H1 (cell line): ENCODE data around the gene FANCF. TPM values are rescaled to one million over a fixed set of nuclear protein-coding genes. Genes with fewer than 3 reads are reported as not detected.

ENCODE experiments used
- CTCF ChIA-PET: fragments of 300-600 bp; sonication (Branson Sonifier 250); formaldehyde crosslinking; loops from one replicate; lab custom pipeline; 2021; ENCODE audit not compliant: partially characterized antibody; lab: Charles Lee
- POLR2A ChIA-PET: fragments of 300-600 bp; sonication (Branson Sonifier 250); formaldehyde crosslinking; loops from one replicate; lab custom pipeline; 2021; ENCODE audit warnings: inconsistent platforms; ENCODE audit not compliant: partially characterized antibody; lab: Charles Lee
- DNase-seq, 2 experiments: peaks; one replicate each; pipeline versions ENCODE4 v3.0.0 to v3.0.0-alpha.2; 2010 to 2022; ENCODE audit warnings: low spot score in 2 of 2, low read depth in 1 of 2, mixed read lengths in 1 of 2
- FAIRE-seq: peaks from 2 replicates; lab custom pipeline; 2011; peaks lifted over from hg19 to GRCh38; lab: Jason Lieb, UNC
- H2AFZ ChIP-seq: 2 replicates; pipeline ENCODE4 v1.8.1; 2012; ENCODE audit warnings: low read length, inconsistent platforms
- H2AK5ac ChIP-seq: 2 replicates; pipeline ENCODE4 v1.6.1; 2013; ENCODE audit warnings: low read depth, low read length
- H2BK120ac ChIP-seq: replicated peaks from 2 replicates; pipeline ENCODE3; 2013; ENCODE audit warnings: low read depth, low read length, inconsistent platforms
- H2BK12ac ChIP-seq: 2 replicates; pipeline ENCODE4 v1.6.1; 2013; ENCODE audit warnings: low read depth, low read length
- H2BK15ac ChIP-seq: 2 replicates; pipeline ENCODE4 v1.6.1; 2013; ENCODE audit warnings: low read length
- H2BK20ac ChIP-seq: 2 replicates; pipeline ENCODE4 v1.6.1; 2013; ENCODE audit warnings: low read length
- H2BK5ac ChIP-seq: 2 replicates; pipeline ENCODE4 v1.6.1; 2013; ENCODE audit warnings: low read depth, low read length
- H3K14ac ChIP-seq: 2 replicates; pipeline ENCODE4 v1.6.1; 2013; ENCODE audit warnings: inconsistent platforms; ENCODE audit not compliant: insufficient read length
- H3K18ac ChIP-seq: 2 replicates; pipeline ENCODE4 v1.6.1; 2013; ENCODE audit warnings: low read length; ENCODE audit errors: extremely low read depth
- H3K23ac ChIP-seq: 2 replicates; pipeline ENCODE4 v1.6.1; 2013; ENCODE audit warnings: inconsistent platforms; ENCODE audit not compliant: insufficient read length
- H3K23me2 ChIP-seq: 2 replicates; pipeline ENCODE4 v1.6.1; 2013; ENCODE audit warnings: low read depth, low read length
- H3K27ac ChIP-seq: 2 replicates; pipeline ENCODE4 v1.6.1; 2011; ENCODE audit warnings: low read depth, low read length, inconsistent platforms
- H3K27me3 ChIP-seq, 4 experiments: replicated peaks in 1 of 4; 1 replicate in 1 of 4; 2 replicates in 3 of 4; pipeline versions ENCODE4 v1.6.1 to v1.8.1; 2011 to 2013; ENCODE audit warnings: low read length in 3 of 4, mild to moderate bottlenecking in 3 of 4, inconsistent platforms in 2 of 4, mixed read lengths in 2 of 4, moderate library complexity in 1 of 4; ENCODE audit not compliant: control insufficient read depth in 3 of 4, insufficient read depth in 3 of 4; ENCODE audit errors: extremely low read depth in 1 of 4
- H3K36me3 ChIP-seq, 4 experiments: 2 replicates each; pipeline versions ENCODE4 v1.6.1 to v1.8.1; 2011 to 2013; ENCODE audit warnings: mild to moderate bottlenecking in 4 of 4, low read length in 3 of 4, moderate library complexity in 2 of 4, control low read depth in 1 of 4, inconsistent platforms in 1 of 4; ENCODE audit not compliant: insufficient read depth in 4 of 4, control insufficient read depth in 2 of 4
- H3K4ac ChIP-seq: replicated peaks from 2 replicates; pipeline ENCODE3; 2013; ENCODE audit warnings: low read length, low read depth, mixed read lengths, inconsistent platforms; ENCODE audit not compliant: insufficient read length
- H3K4me1 ChIP-seq, 4 experiments: replicated peaks in 1 of 4; 1 replicate in 1 of 4; 2 replicates in 3 of 4; pipeline versions ENCODE4 v1.6.1 to v1.8.1; 2011 to 2013; ENCODE audit warnings: low read length in 3 of 4, inconsistent platforms in 2 of 4, mixed read lengths in 1 of 4; ENCODE audit not compliant: insufficient read depth in 4 of 4, control insufficient read depth in 3 of 4
- H3K4me2 ChIP-seq, 2 experiments: 2 replicates each; pipeline versions ENCODE4 v1.6.1 to v1.8.1; 2011 to 2013; ENCODE audit warnings: low read depth in 2 of 2, low read length in 2 of 2, control low read depth in 1 of 2, inconsistent platforms in 1 of 2, mild to moderate bottlenecking in 1 of 2; ENCODE audit not compliant: insufficient read depth in 1 of 2
- H3K4me3 ChIP-seq, 4 experiments: fragments of 200-600, 300-600 bp in 1 of 4; sonication (generic), shearing (Covaris generic), sonication (Bioruptor Twin) in 1 of 4; 2 replicates each; pipeline versions ENCODE4 v1.5.1 to v1.8.1; 2011 to 2016; ENCODE audit warnings: low read length in 4 of 4, low read depth in 3 of 4, control low read depth in 2 of 4, inconsistent platforms in 2 of 4, mild to moderate bottlenecking in 2 of 4, mixed read lengths in 1 of 4, moderate library complexity in 1 of 4; ENCODE audit not compliant: insufficient read depth in 2 of 4; ENCODE audit errors: extremely low read depth in 1 of 4
- H3K56ac ChIP-seq: replicated peaks from 2 replicates; pipeline ENCODE3; 2013; ENCODE audit warnings: low read depth, mild to moderate bottlenecking, mixed read lengths, low read length, inconsistent platforms; ENCODE audit not compliant: insufficient read length
- H3K79me1 ChIP-seq: 2 replicates; pipeline ENCODE4 v1.6.1; 2013; ENCODE audit warnings: low read depth, low read length, control low read depth
- H3K79me2 ChIP-seq, 2 experiments: 2 replicates each; pipeline versions ENCODE4 v1.6.1 to v1.8.1; 2012 to 2013; ENCODE audit warnings: low read length in 2 of 2, mild to moderate bottlenecking in 2 of 2, inconsistent platforms in 1 of 2; ENCODE audit not compliant: insufficient read depth in 2 of 2, control insufficient read depth in 1 of 2
- H3K9ac ChIP-seq, 4 experiments: replicated peaks in 1 of 4; 1 replicate in 1 of 4; 2 replicates in 3 of 4; pipeline versions ENCODE4 v1.6.1 to v1.8.1; 2011 to 2013; ENCODE audit warnings: low read depth in 3 of 4, low read length in 3 of 4, control low read depth in 2 of 4, mild to moderate bottlenecking in 2 of 4, moderate library complexity in 2 of 4, inconsistent platforms in 1 of 4; ENCODE audit errors: extremely low read depth in 1 of 4
- H3K9me3 ChIP-seq, 2 experiments: 2 replicates each; pipeline versions ENCODE4 v1.6.1 to v1.8.1; 2012 to 2013; ENCODE audit warnings: mild to moderate bottlenecking in 2 of 2, moderate library complexity in 2 of 2, control low read depth in 1 of 2, inconsistent platforms in 1 of 2, low read depth in 1 of 2, low read length in 1 of 2, mixed read lengths in 1 of 2; ENCODE audit not compliant: insufficient read depth in 2 of 2
- H4K20me1 ChIP-seq, 2 experiments: replicated peaks in 1 of 2; 2 replicates each; pipeline versions ENCODE3 to v1.8.1; 2011 to 2013; ENCODE audit warnings: inconsistent platforms in 2 of 2, low read length in 2 of 2, mild to moderate bottlenecking in 1 of 2; ENCODE audit not compliant: insufficient read depth in 2 of 2, control insufficient read depth in 1 of 2
- H4K5ac ChIP-seq: 2 replicates; pipeline ENCODE4 v1.6.1; 2013; ENCODE audit warnings: low read length, low read depth, mixed read lengths, inconsistent platforms; ENCODE audit not compliant: insufficient read length
- H4K8ac ChIP-seq: 2 replicates; pipeline ENCODE4 v1.8.0; 2013; ENCODE audit warnings: mild to moderate bottlenecking, moderate library complexity, low read length, inconsistent platforms; ENCODE audit not compliant: insufficient read depth; ENCODE audit errors: extremely low read depth
- H4K91ac ChIP-seq: replicated peaks from 2 replicates; pipeline ENCODE3; 2013; ENCODE audit warnings: low read length, mixed read lengths, inconsistent platforms; ENCODE audit not compliant: insufficient read length
- ASH2L ChIP-seq: fragments of 200-600, 300-600 bp; sonication (generic); IDR thresholded peaks from one replicate; pipeline ENCODE4 v1.7.1; 2017; ENCODE audit warnings: low read length
- ATF2 ChIP-seq: IDR thresholded peaks from 2 replicates; pipeline ENCODE4 v1.6.1; 2012; ENCODE audit warnings: low read length, inconsistent platforms
- ATF3 ChIP-seq: IDR thresholded peaks from 2 replicates; pipeline ENCODE4 v1.6.1; 2011; ENCODE audit warnings: low read depth, mild to moderate bottlenecking, low read length; ENCODE audit not compliant: insufficient read depth
- BRCA1 ChIP-seq: IDR thresholded peaks from 2 replicates; pipeline ENCODE4 v1.6.1; 2012; ENCODE audit warnings: low read depth, low read length, improper control_type of control experiment
- CBX5 ChIP-seq: fragments of 300-800, 300-1000 bp; sonication (generic); IDR thresholded peaks from 2 replicates; pipeline ENCODE4 v1.7.1; 2016; ENCODE audit warnings: antibody characterized with exemption, low read length, low read depth
- CBX8 ChIP-seq: fragments of 300-800, 300-1000 bp; sonication (generic); IDR thresholded peaks from 2 replicates; pipeline ENCODE4 v1.7.1; 2016; ENCODE audit warnings: low read depth, low read length, borderline replicate concordance
- CTBP2 ChIP-seq: IDR thresholded peaks from 2 replicates; pipeline ENCODE4 v1.7.0; 2011; ENCODE audit warnings: borderline replicate concordance, mild to moderate bottlenecking, moderate library complexity, mixed read lengths, low read length; ENCODE audit not compliant: insufficient read depth, insufficient read length
- FOSL1 ChIP-seq: IDR thresholded peaks from 2 replicates; pipeline ENCODE4 v1.6.1; 2011; ENCODE audit warnings: mild to moderate bottlenecking, low read depth, low read length, moderate library complexity; ENCODE audit not compliant: insufficient read depth
- JUN ChIP-seq: IDR thresholded peaks from 2 replicates; pipeline ENCODE4 v1.6.1; 2011; ENCODE audit warnings: low read depth, mild to moderate bottlenecking, improper control_type of control experiment, low read length
- SIRT6 ChIP-seq: IDR thresholded peaks from one replicate; pipeline ENCODE4 v1.7.1; 2012; ENCODE audit warnings: low read length, inconsistent platforms
- SP1 ChIP-seq: IDR thresholded peaks from 2 replicates; pipeline ENCODE4 v1.6.1; 2011; ENCODE audit warnings: low read depth, low read length
- SP2 ChIP-seq: IDR thresholded peaks from 2 replicates; pipeline ENCODE4 v1.6.1; 2012; ENCODE audit warnings: mild to moderate bottlenecking, low read length, inconsistent platforms
- TBP ChIP-seq: IDR thresholded peaks from 2 replicates; pipeline ENCODE4 v1.6.1; 2011; ENCODE audit warnings: low read depth, low read length, improper control_type of control experiment
- TEAD4 ChIP-seq: IDR thresholded peaks from 2 replicates; pipeline ENCODE4 v1.6.1; 2012; ENCODE audit warnings: low read depth, low read length, inconsistent platforms, mixed read lengths
- polyA plus RNA-seq, 7 experiments: library from polyadenylated mRNA; depleted of rRNA in 3 of 7; stranded (reverse) in 5 of 7; unstranded in 2 of 7; fragments of >200 nt in 5 of 7; fragments of 200-250 nt in 2 of 7; gene quantifications; 1 replicate in 5 of 7; 2 replicates in 1 of 7; 4 replicates in 1 of 7; pipeline versions ENCODE4 v1.2.1 to v1.2.3, GENCODE V29; 2011 to 2013; ENCODE audit warnings: missing spikeins in 2 of 7, mixed read lengths in 2 of 7
- total RNA-seq: library from RNA; stranded (reverse); fragmentation: NEBNext Ultra II Directional; extraction: Animal tissue kit (Norgen Biotek cat#: 25700); gene quantifications from 2 replicates; pipeline ENCODE4 v1.2.1, GENCODE V29; 2021

The FANCF gene
- total and polyA plus RNA-seq, 2 of the 8 experiments (the other 6 are each of a cell fraction or from before 2014, with no cell fraction given), result 10.0 to 29.4 TPM

GRCh38 chr11:22656130-22656529 lies 30.5 kb upstream of the FANCF start:
- DNase-seq (no peak), FAIRE-seq (no peak)
- Histone ChIP-seq H3K27ac (no peak overlapping the region), H2BK120ac (no peak overlapping the region), H3K79me1 (no peaks in the 10 kb centered on the region), H2BK20ac (no peak overlapping the region), H3K27me3 (no peaks in the 10 kb centered on the region), H3K4ac (no peak overlapping the region), H3K56ac (no peak overlapping the region), H3K18ac (no peak overlapping the region), H3K36me3 (no peaks in the 10 kb centered on the region), H3K4me2 (no peak overlapping the region), H3K79me2 (no peaks in the 10 kb centered on the region), H2BK15ac (no peak overlapping the region), H2BK12ac (no peak overlapping the region), H3K23me2 (no peaks in the 10 kb centered on the region), H2AFZ (no peak overlapping the region), H3K9ac (no peak overlapping the region), H3K14ac (no peak overlapping the region), H3K23ac (no peak overlapping the region), H2AK5ac (no peak overlapping the region), H4K91ac (no peak overlapping the region), H2BK5ac (no peak overlapping the region), H3K4me3 (no peak overlapping the region), H3K9me3 (no peaks in the 10 kb centered on the region), H4K5ac (no peak overlapping the region), H4K20me1 (no peaks in the 10 kb centered on the region), H3K4me1 (0 out of 7 replicates have a peak, but pooled peaks cover 0 to 3% (median 0%) of the 10 kb centered on the region in 4 experiments), H4K8ac (no peak overlapping the region)
- CTCF ChIA-PET, result interaction anchor here (1.4 kb wide), 1 partner anchor 23 kb away, joined by 5 read pairs; no protein-coding TSS in a partner anchor
- POLR2A ChIA-PET, result no interaction called here
- TF ChIP-seq CTBP2, result no peak
- TF ChIP-seq ASH2L, result no peak
- no peak for TF ChIP-seq TEAD4
- TF ChIP-seq CBX8, result no peak
- TF ChIP-seq JUN, result no peak
- TF ChIP-seq SIRT6, result no peak
- no peak for TF ChIP-seq CBX5
- TF ChIP-seq SP1, result no peak
- TF ChIP-seq SP2, result no peak
- TF ChIP-seq ATF2, result no peak
- no peak for TF ChIP-seq ATF3
- no peak for TF ChIP-seq FOSL1
- no peak for TF ChIP-seq TBP
- no peak for TF ChIP-seq BRCA1
